ENCODE measurements around the gene PEDS1. TPM values are rescaled to one million over a fixed set of nuclear protein-coding genes. Genes with fewer than 3 reads are reported as not detected.

Gene PEDS1
- total and polyA plus RNA-seq, 2 of the 13 experiments (the other 11 are each of a cell fraction or from before 2014, with no cell fraction given), result 30.5 to 93.9 TPM

DNA sequence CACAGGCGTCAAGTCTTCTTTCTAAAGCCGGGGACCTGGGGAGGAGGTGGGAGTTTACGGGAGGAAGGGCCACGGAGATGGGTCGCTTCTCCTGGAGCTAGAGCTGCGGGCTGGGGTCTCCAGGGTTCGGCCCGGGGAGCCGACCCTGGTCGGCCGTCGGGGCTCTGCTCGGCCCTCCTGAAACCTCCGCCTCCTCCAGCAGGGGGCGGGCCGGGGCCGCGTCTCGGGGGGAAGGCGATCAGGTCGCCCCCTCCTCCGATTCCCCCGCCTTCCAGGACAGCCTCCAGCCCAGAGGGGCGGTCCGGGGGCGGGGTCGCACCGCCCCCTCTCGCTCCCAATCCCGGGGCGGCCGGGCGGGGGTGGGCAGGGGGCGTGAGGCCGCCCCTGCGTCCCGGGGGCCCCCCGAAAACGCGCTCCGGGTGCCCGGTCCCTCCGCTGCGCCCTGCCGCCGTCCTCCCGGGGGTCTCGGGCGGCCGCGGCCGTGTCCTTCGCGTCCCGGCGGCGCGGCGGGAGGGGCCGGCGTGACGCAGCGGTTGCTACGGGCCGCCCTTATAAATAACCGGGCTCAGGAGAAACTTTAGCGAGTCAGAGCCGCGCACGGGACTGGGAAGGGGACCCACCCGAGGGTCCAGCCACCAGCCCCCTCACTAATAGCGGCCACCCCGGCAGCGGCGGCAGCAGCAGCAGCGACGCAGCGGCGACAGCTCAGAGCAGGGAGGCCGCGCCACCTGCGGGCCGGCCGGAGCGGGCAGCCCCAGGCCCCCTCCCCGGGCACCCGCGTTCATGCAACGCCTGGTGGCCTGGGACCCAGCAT is 36.9 kb upstream of the PEDS1 start, which contains the start of gene CEBPB (continued):
- TF ChIP-seq, protein P1, sequence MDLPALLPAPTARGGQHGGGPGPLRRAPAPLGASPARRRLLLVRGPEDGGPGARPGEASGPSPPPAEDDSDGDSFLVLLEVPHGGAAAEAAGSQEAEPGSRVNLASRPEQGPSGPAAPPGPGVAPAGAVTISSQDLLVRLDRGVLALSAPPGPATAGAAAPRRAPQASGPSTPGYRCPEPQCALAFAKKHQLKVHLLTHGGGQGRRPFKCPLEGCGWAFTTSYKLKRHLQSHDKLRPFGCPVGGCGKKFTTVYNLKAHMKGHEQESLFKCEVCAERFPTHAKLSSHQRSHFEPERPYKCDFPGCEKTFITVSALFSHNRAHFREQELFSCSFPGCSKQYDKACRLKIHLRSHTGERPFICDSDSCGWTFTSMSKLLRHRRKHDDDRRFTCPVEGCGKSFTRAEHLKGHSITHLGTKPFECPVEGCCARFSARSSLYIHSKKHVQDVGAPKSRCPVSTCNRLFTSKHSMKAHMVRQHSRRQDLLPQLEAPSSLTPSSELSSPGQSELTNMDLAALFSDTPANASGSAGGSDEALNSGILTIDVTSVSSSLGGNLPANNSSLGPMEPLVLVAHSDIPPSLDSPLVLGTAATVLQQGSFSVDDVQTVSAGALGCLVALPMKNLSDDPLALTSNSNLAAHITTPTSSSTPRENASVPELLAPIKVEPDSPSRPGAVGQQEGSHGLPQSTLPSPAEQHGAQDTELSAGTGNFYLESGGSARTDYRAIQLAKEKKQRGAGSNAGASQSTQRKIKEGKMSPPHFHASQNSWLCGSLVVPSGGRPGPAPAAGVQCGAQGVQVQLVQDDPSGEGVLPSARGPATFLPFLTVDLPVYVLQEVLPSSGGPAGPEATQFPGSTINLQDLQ (CRISPR knock-in tag; IDR thresholded peaks at IDR 0.05), result peak; percentile 89
- TF ChIP-seq ZNF430 (CRISPR knock-in tag; IDR thresholded peaks at IDR 0.05) (peak; percentile 97), HHEX (CRISPR knock-in tag; IDR thresholded peaks at IDR 0.05) (no peak), ZNF552 (CRISPR knock-in tag; IDR thresholded peaks at IDR 0.05; ENCODE audit: borderline replicate concordance) (no peak; the same call in 1 of the 2 replicates), CHCHD3 (CRISPR knock-in tag; IDR thresholded peaks at IDR 0.05) (peak; percentile 69; the same call in 1 of the 2 replicates), SRSF4 (IDR thresholded peaks at IDR 0.05; ENCODE audit: low read depth, low read length, poor library complexity, severe bottlenecking) (peak; percentile 90), RAD51 (IDR thresholded peaks at IDR 0.05; ENCODE audit: borderline replicate concordance) (no peak), ZNF333 (CRISPR knock-in tag; IDR thresholded peaks at IDR 0.05; ENCODE audit: borderline replicate concordance) (peak; percentile 60; the same call in 1 of the 2 replicates), MED13 (CRISPR knock-in tag; IDR thresholded peaks at IDR 0.05) (peak; percentile 83), ZNF547 (CRISPR knock-in tag; IDR thresholded peaks at IDR 0.05) (peak; percentile 92; the same call in 1 of the 2 replicates), ZKSCAN8 (CRISPR knock-in tag; IDR thresholded peaks at IDR 0.05; ENCODE audit: borderline replicate concordance) (peak; percentile 9; the same call in 1 of the 2 replicates), FOXK1 (CRISPR knock-in tag; IDR thresholded peaks at IDR 0.05; ENCODE audit: borderline replicate concordance, low read depth) (peak; percentile 87; the same call in 1 of the 2 replicates), ZNF337 (CRISPR knock-in tag; IDR thresholded peaks at IDR 0.05; ENCODE audit: borderline replicate concordance, low read depth) (0 out of 2 replicates have a peak, but pooled peaks have one; percentile 20), REPIN1 (CRISPR knock-in tag; IDR thresholded peaks at IDR 0.05; ENCODE audit: borderline replicate concordance, low read depth) (peak; percentile 90), NR3C1 (CRISPR knock-in tag; IDR thresholded peaks at IDR 0.05) (no peak), SP4 (CRISPR knock-in tag; IDR thresholded peaks at IDR 0.05) (peak; percentile 90)
- TF ChIP-seq, protein P2, sequence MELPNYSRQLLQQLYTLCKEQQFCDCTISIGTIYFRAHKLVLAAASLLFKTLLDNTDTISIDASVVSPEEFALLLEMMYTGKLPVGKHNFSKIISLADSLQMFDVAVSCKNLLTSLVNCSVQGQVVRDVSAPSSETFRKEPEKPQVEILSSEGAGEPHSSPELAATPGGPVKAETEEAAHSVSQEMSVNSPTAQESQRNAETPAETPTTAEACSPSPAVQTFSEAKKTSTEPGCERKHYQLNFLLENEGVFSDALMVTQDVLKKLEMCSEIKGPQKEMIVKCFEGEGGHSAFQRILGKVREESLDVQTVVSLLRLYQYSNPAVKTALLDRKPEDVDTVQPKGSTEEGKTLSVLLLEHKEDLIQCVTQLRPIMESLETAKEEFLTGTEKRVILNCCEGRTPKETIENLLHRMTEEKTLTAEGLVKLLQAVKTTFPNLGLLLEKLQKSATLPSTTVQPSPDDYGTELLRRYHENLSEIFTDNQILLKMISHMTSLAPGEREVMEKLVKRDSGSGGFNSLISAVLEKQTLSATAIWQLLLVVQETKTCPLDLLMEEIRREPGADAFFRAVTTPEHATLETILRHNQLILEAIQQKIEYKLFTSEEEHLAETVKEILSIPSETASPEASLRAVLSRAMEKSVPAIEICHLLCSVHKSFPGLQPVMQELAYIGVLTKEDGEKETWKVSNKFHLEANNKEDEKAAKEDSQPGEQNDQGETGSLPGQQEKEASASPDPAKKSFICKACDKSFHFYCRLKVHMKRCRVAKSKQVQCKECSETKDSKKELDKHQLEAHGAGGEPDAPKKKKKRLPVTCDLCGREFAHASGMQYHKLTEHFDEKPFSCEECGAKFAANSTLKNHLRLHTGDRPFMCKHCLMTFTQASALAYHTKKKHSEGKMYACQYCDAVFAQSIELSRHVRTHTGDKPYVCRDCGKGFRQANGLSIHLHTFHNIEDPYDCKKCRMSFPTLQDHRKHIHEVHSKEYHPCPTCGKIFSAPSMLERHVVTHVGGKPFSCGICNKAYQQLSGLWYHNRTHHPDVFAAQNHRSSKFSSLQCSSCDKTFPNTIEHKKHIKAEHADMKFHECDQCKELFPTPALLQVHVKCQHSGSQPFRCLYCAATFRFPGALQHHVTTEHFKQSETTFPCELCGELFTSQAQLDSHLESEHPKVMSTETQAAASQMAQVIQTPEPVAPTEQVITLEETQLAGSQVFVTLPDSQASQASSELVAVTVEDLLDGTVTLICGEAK (IDR thresholded peaks at IDR 0.05), result no peak
- TF ChIP-seq, protein P2 (CRISPR knock-in tag; IDR thresholded peaks at IDR 0.05), result peak; percentile 49; the same call in 1 of the 2 replicates

Measured in HepG2 (cell line).